Measurements from ENCODE around the gene RARS1. TPM values are rescaled to one million over a fixed set of nuclear protein-coding genes. Genes with fewer than 3 reads are reported as not detected.

Gene RARS1
- 10 to 100 TPM in 2 of 6 donors, 1 to 10 TPM in 4; 4.3 to 12.6 (median 9.6) TPM for polyA plus RNA-seq (ENCODE audit: low read depth in 6 of 6)

DNA sequence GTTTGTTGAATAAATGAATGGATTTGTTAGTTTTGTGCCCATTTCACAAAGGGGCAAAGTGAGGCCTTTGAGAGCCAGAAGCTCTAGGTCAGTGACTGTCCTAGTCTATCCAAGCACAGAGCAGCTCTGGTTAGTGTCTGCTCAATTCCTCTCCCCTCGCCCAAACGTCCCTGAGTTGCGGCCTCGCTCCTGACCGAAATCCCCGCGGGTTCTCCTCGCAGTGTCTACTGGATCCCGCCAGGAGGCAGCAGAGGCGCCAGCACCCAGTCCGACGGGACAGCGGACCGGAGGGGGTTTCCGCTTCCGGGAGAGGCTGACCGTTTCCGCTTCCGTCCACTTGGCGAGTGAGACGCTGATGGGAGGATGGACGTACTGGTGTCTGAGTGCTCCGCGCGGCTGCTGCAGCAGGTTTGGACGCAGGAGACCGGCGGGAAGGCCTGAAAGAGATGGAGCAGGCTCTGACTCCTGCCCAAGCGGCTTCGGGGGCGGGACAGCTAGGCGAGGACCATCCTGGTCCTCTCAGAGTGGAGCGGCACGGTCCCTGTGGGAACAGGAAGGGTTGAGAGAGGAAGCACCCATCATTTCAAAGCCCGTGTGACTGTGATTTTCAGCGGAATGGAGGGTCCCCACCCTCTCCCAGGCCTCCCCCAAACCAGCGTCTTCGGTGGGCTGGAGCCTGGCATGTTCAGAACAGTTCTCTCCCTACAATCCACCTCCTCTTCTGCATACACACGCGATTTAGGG, at the start of gene RARS1:
RARS1 (plus strand) TSS at position 336 of the 744 bp plus-strand sequence; CDS start at position 364, 28 bp downstream.
- Mint-ChIP-seq H3K4me3 (peak within 1 kb of the TSS; percentile 97 to 100 (median 100)), H3K27ac (peak within 1 kb of the TSS; percentile 84 to 98 (median 92)), H3K36me3 (peaks cover 12 to 18% of the 10 kb centered on the region in 2 donors), H3K27me3 (peaks cover 16 to 21% (median 16%) of the 10 kb centered on the region in 3 donors), H3K9me3 (no peaks in the 10 kb centered on the region), H3K4me1 (peaks cover 24 to 41% (median 31%) of the 10 kb centered on the region in 3 donors)
- ATAC-seq (ENCODE audit: low read depth in 2 of 2) = peak; percentile 83 to 86
- DNase-seq = peak; percentile 74

DNA sequence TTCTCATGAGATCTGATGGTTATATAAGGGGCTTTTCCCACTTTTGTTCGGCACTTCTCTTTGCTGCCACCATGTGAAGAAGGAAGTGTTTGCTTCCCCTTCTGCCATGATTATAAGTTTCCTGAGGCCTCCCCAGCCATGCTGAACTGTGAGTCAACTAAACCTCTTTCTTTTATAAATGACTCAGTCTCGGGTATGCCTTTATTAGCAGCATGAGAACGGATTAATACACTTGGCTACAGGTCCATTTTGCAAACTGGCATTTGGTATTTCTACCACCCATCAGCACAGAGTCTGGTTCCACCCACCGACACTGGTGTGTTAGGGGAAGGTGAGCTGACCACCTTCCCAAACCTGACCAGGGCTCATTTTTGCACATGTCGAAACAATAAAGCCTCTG, 47.9 kb upstream of the RARS1 start:
- Mint-ChIP-seq H3K27me3 (peaks cover 10 to 18% (median 10%) of the 10 kb centered on the region in 3 donors), H3K4me3 (no peak overlapping the region), H3K4me1 (no peaks in the 10 kb centered on the region), H3K27ac (no peak overlapping the region), H3K36me3 (peaks cover 0 to 6% of the 10 kb centered on the region in 2 donors), H3K9me3 (peaks cover 0 to 8% (median 3%) of the 10 kb centered on the region in 7 donors)
- no peak for DNase-seq
- ATAC-seq (ENCODE audit: low read depth in 2 of 2) = no peak

DNA sequence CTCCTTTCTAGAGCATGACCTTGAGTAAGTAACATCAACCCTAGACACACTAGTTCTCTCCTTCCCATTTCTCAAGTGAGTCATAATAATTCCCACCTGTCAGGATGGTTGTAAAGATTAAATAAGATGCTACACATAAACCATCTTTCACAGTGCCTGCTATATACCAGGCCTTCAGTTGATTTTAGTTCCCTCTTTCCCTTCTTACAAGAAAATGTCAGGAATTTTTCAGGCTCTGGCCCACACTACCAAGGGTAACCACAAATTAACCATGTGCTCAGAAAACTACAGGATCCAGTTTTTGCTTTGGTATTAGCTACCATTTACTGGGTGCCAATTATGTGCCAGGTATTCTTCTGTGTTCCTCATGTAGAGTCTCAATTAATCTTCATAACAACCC, 42.7 kb upstream of the RARS1 start:
- Mint-ChIP-seq H3K27me3 (peaks cover 0 to 6% (median 4%) of the 10 kb centered on the region in 3 donors), H3K9me3 (peaks cover 0 to 3% (median 0%) of the 10 kb centered on the region in 7 donors), H3K36me3 (no peaks in the 10 kb centered on the region), H3K4me1 (no peaks in the 10 kb centered on the region), H3K4me3 (no peak overlapping the region), H3K27ac (no peak overlapping the region)
- DNase-seq = no peak
- no peak for ATAC-seq (ENCODE audit: low read depth in 2 of 2)

DNA sequence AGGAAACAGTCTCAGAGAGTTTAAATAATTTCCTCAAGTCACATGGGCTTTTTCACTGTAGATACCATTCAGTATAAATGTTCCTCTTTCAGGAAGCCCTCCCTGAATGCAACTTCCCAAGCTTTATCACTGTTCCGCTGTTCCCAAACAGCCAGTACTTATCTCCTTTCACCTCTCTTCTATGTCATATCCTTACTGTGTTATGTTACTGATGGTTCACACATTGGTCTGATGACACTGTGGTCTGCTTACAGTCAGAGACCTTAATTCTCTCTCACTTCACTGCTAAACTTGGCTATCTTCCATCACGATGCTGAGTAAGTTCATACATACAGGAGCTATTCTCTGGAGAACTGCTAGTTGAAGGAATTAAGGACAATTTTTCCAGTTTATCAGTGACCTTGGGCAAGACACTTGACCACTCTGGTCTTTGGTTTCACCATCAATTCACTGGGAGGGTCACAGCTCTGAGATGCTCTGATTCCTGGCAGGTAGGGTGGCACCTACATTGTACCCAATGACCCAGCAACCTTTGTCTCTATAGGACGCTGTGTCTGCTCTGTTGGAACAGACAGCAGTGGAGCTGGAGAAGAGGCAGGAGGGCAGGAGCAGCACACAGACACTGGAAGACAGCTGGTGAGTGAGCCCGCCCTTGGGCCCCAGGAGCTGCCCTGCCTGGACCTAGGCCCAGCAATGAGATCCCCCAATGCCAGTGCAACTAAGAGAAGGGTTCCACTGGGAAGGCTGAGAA, 42.1 kb upstream of the RARS1 start:
- Mint-ChIP-seq H3K4me3 (peak overlapping the region in 1 of 8 donors; percentile 63), H3K36me3 (no peaks in the 10 kb centered on the region), H3K27ac (no peak overlapping the region), H3K9me3 (peaks cover 0 to 3% (median 0%) of the 10 kb centered on the region in 7 donors), H3K4me1 (no peaks in the 10 kb centered on the region), H3K27me3 (peaks cover 0 to 6% (median 4%) of the 10 kb centered on the region in 3 donors)
- ATAC-seq (ENCODE audit: low read depth in 2 of 2) (no peak), DNase-seq (no peak)

DNA sequence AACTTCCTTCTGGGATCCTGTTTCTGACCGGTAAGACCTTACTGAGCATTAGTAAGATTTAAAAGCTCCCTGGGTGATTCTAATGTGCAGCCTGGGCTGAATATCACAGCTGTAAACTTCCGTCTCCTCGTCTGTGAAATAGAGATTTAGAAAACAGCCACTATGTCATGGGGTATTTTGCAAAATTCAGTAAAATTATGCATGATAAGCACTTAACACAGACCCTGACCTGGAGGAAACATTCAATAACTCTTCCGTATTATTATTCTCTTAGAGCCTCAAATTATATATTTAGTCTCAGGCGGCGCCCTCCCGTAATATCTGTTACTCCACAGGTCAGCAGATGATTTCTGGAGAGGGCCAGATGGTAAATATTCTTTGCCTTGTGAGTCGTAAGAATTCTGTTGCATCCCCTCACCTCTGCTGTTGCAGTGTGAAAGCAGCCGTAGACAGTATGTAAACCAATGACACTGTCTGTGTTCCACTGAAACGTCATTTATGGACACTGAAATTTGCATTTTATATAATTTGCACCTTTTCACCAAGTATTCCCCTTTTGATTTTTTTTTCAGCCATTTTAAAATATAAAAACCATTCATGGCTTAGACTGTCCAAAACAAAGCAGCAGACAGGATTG, 39.2 kb upstream of the RARS1 start:
- H3K9me3 Mint-ChIP-seq = peaks cover 0 to 3% (median 0%) of the 10 kb centered on the region in 7 donors
- no peaks in the 10 kb centered on the region for H3K36me3 Mint-ChIP-seq
- H3K4me1 Mint-ChIP-seq = no peaks in the 10 kb centered on the region
- DNase-seq = no peak
- no peak for ATAC-seq (ENCODE audit: low read depth in 2 of 2)
- no peak overlapping the region for H3K27ac Mint-ChIP-seq
- H3K4me3 Mint-ChIP-seq = no peak overlapping the region
- peaks cover 0 to 6% (median 4%) of the 10 kb centered on the region in 3 donors for H3K27me3 Mint-ChIP-seq

DNA sequence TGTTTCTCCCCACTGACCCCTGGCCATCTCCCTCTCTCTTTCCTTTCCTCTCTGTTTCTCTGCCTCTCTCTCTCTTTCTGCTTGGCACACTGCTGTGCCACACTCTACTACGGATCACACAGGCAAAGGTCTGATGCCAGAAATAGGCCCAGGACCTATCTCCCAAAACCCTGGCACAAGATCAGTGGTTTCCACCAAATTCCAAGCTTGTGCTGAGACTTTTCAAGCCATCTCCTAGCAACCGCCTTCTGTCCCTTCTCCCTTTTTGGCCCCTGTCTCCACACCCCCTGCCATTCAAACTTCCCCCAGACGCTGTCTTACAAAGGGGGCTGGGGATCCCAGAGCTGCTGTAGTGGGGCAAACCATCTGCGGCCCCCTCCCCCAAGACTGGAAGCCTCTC, 38.5 kb upstream of the RARS1 start:
- Mint-ChIP-seq H3K4me3 (no peak overlapping the region), H3K36me3 (no peaks in the 10 kb centered on the region), H3K27me3 (peaks cover 0 to 6% (median 4%) of the 10 kb centered on the region in 3 donors), H3K9me3 (peaks cover 0 to 3% (median 0%) of the 10 kb centered on the region in 7 donors), H3K4me1 (no peaks in the 10 kb centered on the region), H3K27ac (no peak overlapping the region)
- no peak for ATAC-seq (ENCODE audit: low read depth in 2 of 2)
- no peak for DNase-seq

DNA sequence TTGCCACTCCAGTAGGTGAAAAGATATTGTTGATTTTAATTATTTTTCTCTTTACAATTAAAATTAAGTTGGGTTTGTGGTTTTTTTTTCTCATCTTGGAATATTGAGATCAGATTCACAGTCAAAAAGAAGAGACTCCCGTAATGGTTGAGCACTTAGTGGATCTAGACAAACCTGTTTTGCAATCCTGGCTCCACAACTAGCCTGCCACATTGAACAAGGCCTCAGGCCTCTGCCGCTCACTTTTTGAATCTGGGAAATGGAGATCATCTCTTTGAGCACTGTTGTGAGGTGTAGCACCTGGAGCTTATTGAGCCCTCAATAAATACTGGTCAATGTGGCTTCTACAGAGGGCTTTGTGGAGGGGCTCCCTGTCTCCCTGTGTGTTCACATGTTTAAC, 37.1 kb upstream of the RARS1 start:
- Mint-ChIP-seq H3K27me3 (peaks cover 0 to 7% (median 6%) of the 10 kb centered on the region in 3 donors), H3K9me3 (peaks cover 0 to 3% (median 0%) of the 10 kb centered on the region in 7 donors), H3K4me1 (no peaks in the 10 kb centered on the region), H3K36me3 (no peaks in the 10 kb centered on the region), H3K27ac (no peak overlapping the region), H3K4me3 (no peak overlapping the region)
- DNase-seq (no peak), ATAC-seq (ENCODE audit: low read depth in 2 of 2) (no peak)

DNA sequence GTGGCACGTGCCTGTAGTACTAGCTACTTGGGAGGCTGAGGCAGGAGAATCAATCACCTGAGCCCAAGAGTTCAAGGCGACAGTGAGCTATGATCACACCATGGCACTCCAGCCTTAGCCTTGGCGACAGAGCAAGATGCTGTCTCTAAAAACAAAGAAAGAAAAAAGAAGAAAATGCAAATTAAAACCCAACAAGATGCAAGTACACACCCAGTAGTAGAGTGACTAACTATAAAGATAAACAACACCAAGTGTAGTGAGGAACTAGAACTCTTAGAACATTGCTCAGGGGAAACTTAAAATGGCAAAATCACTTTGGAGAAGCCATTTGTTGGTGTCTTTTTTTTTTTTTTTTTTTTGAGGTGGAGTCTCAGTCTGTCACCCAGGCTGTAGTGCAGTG, 34.7 kb upstream of the RARS1 start:
- DNase-seq (no peak), ATAC-seq (ENCODE audit: low read depth in 2 of 2) (no peak)
- no peak overlapping the region for H3K27ac Mint-ChIP-seq
- no peaks in the 10 kb centered on the region for H3K9me3 Mint-ChIP-seq
- H3K4me1 Mint-ChIP-seq = no peaks in the 10 kb centered on the region
- no peak overlapping the region for H3K4me3 Mint-ChIP-seq
- no peaks in the 10 kb centered on the region for H3K36me3 Mint-ChIP-seq
- H3K27me3 Mint-ChIP-seq = peaks cover 0 to 7% (median 6%) of the 10 kb centered on the region in 3 donors

DNA sequence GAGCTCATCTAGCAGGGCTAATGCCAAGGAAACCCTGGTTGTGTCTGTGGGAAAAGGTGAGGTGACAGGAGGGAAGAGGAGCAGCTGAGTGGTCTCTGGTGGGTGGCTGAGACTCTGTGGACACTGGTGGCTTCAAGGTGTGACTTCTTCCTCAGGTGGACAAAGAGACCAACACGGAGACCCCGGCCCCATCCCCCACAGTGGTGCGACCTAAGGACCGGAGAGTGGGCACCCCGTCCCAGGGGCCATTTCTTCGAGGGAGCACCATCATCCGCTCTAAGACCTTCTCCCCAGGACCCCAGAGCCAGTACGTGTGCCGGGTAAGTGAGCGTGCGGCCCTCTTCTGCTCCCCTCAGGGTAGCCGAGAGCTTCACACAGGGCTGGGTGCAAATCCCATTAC, 31.1 kb upstream of the RARS1 start:
- Mint-ChIP-seq H3K36me3 (no peaks in the 10 kb centered on the region), H3K27ac (no peak overlapping the region), H3K4me1 (no peaks in the 10 kb centered on the region), H3K27me3 (peaks cover 3 to 11% (median 7%) of the 10 kb centered on the region in 3 donors), H3K9me3 (peaks cover 0 to 17% (median 3%) of the 10 kb centered on the region in 7 donors), H3K4me3 (no peak overlapping the region)
- DNase-seq (no peak), ATAC-seq (ENCODE audit: low read depth in 2 of 2) (no peak)

DNA sequence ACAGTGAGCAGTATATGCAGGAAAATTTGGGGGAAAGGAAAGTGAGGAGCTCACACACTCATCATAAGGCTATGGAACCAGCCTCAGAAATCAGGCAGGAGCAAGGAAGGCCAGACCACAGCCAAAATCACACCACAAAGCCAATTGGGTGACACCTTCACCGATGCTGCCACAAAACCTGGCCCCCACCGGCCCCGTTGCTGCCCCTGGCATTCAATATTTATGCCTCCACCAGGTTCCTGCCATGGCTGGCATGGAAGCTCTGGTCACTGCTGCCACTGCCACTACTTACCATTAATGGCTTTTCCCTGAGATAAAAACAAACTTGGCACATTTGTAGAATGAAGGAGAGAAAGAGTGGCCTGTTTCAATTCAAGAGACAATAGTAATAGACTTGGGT, 28.7 kb upstream of the RARS1 start:
- no peak overlapping the region for H3K4me3 Mint-ChIP-seq
- no peaks in the 10 kb centered on the region for H3K36me3 Mint-ChIP-seq
- no peaks in the 10 kb centered on the region for H3K4me1 Mint-ChIP-seq
- H3K9me3 Mint-ChIP-seq = peaks cover 0 to 17% (median 3%) of the 10 kb centered on the region in 7 donors
- no peak for ATAC-seq (ENCODE audit: low read depth in 2 of 2)
- H3K27me3 Mint-ChIP-seq = peaks cover 3 to 11% (median 7%) of the 10 kb centered on the region in 3 donors
- H3K27ac Mint-ChIP-seq = no peak overlapping the region
- no peak for DNase-seq

DNA sequence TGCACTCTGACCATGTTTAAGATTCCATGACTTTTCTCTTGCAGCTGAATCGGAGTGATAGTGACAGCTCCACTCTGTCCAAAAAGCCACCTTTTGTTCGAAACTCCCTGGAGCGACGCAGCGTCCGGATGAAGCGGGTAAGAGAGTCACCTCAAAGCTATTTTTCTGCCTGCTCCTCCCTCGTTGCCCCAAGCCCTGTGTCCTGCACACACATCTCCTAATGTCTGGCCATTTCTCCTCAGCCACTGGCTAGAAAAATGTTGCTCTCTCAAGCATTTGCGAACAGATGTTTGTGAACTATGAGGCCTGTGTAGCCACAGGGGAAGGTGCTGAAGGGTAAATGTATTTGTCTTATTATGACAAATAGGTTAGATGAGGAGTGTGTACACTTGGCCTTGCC, 25.7 kb upstream of the RARS1 start:
- ATAC-seq (ENCODE audit: low read depth in 2 of 2) = no peak
- Mint-ChIP-seq H3K4me1 (peaks cover 0 to 4% (median 3%) of the 10 kb centered on the region in 3 donors), H3K27ac (no peak overlapping the region), H3K36me3 (no peaks in the 10 kb centered on the region), H3K9me3 (peaks cover 0 to 17% (median 3%) of the 10 kb centered on the region in 7 donors), H3K4me3 (no peak overlapping the region), H3K27me3 (peaks cover 3 to 17% (median 12%) of the 10 kb centered on the region in 3 donors)
- DNase-seq = no peak

DNA sequence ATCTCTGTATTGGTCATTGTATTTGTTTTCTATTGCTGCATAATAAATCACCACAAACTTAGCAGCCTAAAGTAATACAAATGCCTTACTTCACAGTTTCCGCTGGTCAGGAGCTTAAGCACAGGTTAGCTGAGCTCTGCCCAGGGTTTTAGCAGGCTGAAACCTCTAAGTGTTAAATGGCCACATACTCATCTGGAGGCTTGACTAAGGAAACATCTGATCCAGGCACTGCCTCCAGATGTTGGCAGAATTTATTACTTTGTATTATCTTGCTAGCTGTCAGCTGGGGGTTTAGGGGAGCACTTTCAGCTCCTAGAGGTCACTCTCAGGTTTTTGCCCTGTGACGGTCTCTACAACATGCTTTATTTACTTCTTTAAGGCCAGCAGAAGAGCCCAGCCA, 23.2 kb upstream of the RARS1 start:
- Mint-ChIP-seq H3K27ac (no peak overlapping the region), H3K36me3 (no peaks in the 10 kb centered on the region), H3K4me1 (peaks cover 0 to 4% (median 3%) of the 10 kb centered on the region in 3 donors), H3K27me3 (peaks cover 3 to 12% (median 12%) of the 10 kb centered on the region in 3 donors), H3K9me3 (peaks cover 0 to 6% (median 3%) of the 10 kb centered on the region in 7 donors), H3K4me3 (no peak overlapping the region)
- DNase-seq (no peak), ATAC-seq (ENCODE audit: low read depth in 2 of 2) (no peak)

DNA sequence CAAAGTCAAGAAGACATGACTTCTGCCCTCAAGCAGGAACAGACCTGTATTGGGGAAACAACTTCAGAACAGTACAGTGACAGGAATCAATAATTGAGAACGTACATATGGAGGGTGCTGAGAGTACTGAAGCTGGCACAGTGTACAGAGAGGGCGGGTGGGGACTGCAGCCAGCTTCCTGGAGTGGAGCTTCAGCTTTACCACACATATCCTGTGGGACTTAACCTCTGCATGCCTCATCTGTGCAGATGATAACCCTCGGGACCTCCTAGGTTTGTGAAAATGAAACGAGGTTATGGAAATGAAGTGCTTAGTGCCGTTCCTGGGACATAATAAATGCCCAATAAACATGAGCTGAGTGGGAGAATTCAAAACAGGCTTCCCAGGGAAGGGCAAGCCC, 22.1 kb upstream of the RARS1 start:
- H3K27ac Mint-ChIP-seq = no peak overlapping the region

More for the DNA sequence above, 22.1 kb upstream of the RARS1 start:
- no peak for ATAC-seq (ENCODE audit: low read depth in 2 of 2)
- Mint-ChIP-seq H3K9me3 (no peaks in the 10 kb centered on the region), H3K4me3 (no peak overlapping the region), H3K27me3 (peaks cover 3 to 6% (median 5%) of the 10 kb centered on the region in 3 donors), H3K4me1 (peaks cover 0 to 4% (median 3%) of the 10 kb centered on the region in 3 donors), H3K36me3 (no peaks in the 10 kb centered on the region)
- no peak for DNase-seq
